UCSD-AML1 (cell line): Measurements from ENCODE around the gene CCDC68.
A peak's percentile ranks its signal among the peaks of the same experiment; 100 is the strongest.

Experiments used
- DNase-seq: peaks from one replicate; lab custom pipeline; 2025; ENCODE audit not compliant: unreplicated experiment; lab: John Stamatoyannopoulos, UW

CCDC68 gene

GRCh38 chr18:54961868-54962267 is 2.6 kb upstream of the CCDC68 start:
- DNase-seq, result no peak

GRCh38 chr18:54961016-54961423 is 1.8 kb upstream of the CCDC68 start:
- DNase-seq, result no peak

- DNase-seq, result no peak
Observed at GRCh38 chr18:54960197-54960596, 936 bp upstream of the CCDC68 start.

GRCh38 chr18:54957996-54958395 is 1.3 kb downstream of the CCDC68 start:
- DNase-seq, result no peak

GRCh38 chr18:54957296-54957832 is 1.9 kb downstream of the CCDC68 start:
- DNase-seq, result no peak

GRCh38 chr18:54956506-54956905 is 2.8 kb downstream of the CCDC68 start:
- no peak for DNase-seq

GRCh38 chr18:54952026-54952425 is 7.2 kb downstream of the CCDC68 start:
- no peak for DNase-seq

GRCh38 chr18:54950221-54950620 is 9.0 kb downstream of the CCDC68 start:
- no peak for DNase-seq

GRCh38 chr18:54949588-54949987 is 9.7 kb downstream of the CCDC68 start:
- no peak for DNase-seq

- DNase-seq, result no peak
Observed at GRCh38 chr18:54948350-54948837, 10.9 kb downstream of the CCDC68 start.

GRCh38 chr18:54947091-54947490 is 12.2 kb downstream of the CCDC68 start:
- no peak for DNase-seq

GRCh38 chr18:54946149-54946581 is 13.1 kb downstream of the CCDC68 start:
- peak; percentile 52 for DNase-seq

GRCh38 chr18:54945576-54946125 is 13.6 kb downstream of the CCDC68 start:
- DNase-seq, result no peak

- no peak for DNase-seq
Observed at GRCh38 chr18:54942569-54942968, 16.7 kb downstream of the CCDC68 start.

GRCh38 chr18:54942144-54942543 is 17.1 kb downstream of the CCDC68 start:
- no peak for DNase-seq

- no peak for DNase-seq
Observed at GRCh38 chr18:54939361-54939917, 19.8 kb downstream of the CCDC68 start.

- no peak for DNase-seq
Observed at GRCh38 chr18:54938506-54938905, 20.8 kb downstream of the CCDC68 start.

GRCh38 chr18:54932472-54932871 is 26.8 kb downstream of the CCDC68 start:
- DNase-seq, result no peak

- DNase-seq, result no peak
Observed at GRCh38 chr18:54931152-54931551, 28.1 kb downstream of the CCDC68 start.

- DNase-seq, result no peak
Observed at GRCh38 chr18:54928236-54928635, 31.0 kb downstream of the CCDC68 start.

GRCh38 chr18:54926593-54927325 is 32.5 kb downstream of the CCDC68 start:
- no peak for DNase-seq

GRCh38 chr18:54924948-54925347 is 34.3 kb downstream of the CCDC68 start:
- no peak for DNase-seq
